HG03045 (cell line): Measurements from ENCODE around the gene ANKRD16.

Experiments
- ATAC-seq: cut with Tn5 transposase; IDR thresholded peaks from one replicate; pipeline ENCODE4 v1.9.1; 2021; ENCODE audit warnings: mild to moderate bottlenecking, moderate library complexity; ENCODE audit not compliant: unreplicated experiment

ANKRD16 gene

DNA sequence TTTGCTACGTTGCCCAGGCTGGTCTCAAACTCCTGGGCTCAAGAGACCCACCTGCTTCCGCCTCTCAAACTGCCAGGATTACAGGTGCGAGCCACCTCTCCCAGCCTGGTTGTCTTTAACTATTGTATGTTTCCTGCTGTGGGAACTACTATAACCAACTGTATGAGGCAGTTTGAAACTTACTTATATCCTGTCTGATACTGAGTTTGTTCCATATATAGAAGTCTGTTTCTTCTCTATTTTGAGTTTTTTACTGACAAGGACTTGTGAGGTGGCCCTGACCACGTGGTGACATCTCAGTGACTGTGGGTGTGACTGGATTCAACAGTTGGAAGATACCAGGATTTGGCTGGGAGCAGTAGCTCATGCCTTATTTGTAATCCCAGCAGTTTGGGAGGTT lies 14.5 kb upstream of the ANKRD16 start:
- ATAC-seq, result peak; percentile 94

GRCh38 chr10:5903563-5903962 lies 13.9 kb upstream of the ANKRD16 start:
- no peak for ATAC-seq

DNA sequence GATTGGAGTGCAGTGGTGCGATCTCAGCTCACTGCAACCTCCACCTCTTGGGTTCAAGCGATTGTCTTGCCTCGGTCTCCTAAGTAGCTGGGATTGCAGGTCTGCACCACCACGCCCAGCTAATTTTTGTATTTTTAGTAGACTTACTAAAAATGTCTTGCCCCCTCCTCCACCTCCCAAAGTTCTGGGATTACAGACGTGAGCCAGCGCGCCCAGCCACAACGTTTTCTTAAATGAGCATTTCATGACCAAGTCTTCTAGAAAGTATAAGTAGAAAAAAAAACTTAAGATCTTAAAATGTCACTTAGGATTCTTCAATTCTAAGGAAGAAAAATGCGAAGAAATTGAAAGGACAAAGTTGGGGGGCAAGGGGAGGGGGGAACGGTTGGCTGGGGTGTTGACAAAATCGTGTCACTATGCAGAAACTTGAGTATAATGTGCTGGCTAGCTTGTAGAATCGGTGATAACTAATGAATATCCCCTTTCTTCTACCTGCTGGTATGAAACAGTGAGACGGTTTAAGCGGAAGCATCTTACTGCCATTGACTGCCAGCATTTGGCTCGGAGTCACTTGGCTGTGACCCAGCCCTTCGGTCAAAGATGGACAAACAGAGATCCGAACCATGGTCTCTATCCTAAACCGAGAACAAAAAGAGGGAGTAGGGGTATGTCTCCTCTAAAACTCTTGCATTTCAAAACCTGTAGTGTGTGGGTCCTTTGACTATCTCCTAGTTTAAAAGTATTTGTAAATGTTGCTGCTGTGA lies 13.0 kb upstream of the ANKRD16 start:
- no peak for ATAC-seq

DNA sequence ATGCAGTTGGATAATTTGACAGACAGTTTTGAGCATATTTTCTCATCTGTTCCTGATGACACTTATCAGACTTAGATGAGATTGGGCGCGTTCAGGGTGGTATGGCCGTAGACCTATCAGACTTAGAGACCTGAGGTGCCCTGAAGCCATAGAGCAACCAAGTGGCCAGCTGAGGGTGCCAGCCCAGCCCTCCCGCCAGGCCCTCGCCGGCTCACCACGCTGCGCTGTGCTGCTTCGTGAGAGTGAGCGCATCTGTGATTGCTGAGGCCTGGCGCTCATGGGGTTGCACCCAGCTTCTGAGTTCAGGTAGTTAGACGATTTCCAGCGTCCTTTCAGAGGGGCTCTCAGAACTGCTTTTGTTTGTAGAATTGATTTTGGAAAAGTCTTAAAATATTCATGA lies 10.6 kb upstream of the ANKRD16 start:
- ATAC-seq, result no peak

- no peak for ATAC-seq
Measured at GRCh38 chr10:5898163-5898562, 8.5 kb upstream of the ANKRD16 start.

DNA sequence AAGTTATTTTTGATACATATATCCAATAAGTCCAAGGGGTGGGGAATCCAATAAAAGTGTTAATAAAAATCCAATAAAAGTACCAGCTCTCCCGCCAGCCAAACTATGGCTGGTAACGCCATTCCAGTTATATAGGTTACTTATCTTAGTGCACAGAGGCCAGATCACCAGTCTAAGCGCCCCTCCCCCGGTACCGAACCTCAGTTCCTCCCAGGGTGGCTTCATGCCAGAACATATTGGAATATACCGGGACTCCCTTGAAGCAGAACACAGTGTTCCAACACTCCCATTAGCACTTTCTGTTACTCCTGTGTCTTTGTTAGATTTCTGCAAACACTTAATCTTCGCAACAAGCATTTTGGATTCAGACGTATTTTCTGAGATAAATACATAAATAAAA lies 7.8 kb upstream of the ANKRD16 start:
- no peak for ATAC-seq

DNA sequence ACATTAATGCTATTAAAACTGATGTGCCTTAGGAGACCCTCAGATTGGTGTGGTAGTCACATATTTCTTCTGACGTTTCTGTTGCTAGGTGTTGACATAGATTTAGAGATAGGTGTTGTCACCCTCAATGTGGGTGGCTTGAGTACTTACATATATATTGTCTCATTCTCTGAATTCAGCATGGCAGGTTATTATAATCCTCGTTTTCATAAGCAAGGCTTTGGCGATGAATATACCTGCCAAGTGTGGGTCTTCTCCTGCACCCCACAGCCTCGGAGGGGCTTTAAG lies 7.3 kb upstream of the ANKRD16 start:
- ATAC-seq, result no peak

- no peak for ATAC-seq
Measured at GRCh38 chr10:5896208-5897052, 6.7 kb upstream of the ANKRD16 start.

GRCh38 chr10:5895804-5896203 lies 6.1 kb upstream of the ANKRD16 start:
- peak; percentile 69 for ATAC-seq

DNA sequence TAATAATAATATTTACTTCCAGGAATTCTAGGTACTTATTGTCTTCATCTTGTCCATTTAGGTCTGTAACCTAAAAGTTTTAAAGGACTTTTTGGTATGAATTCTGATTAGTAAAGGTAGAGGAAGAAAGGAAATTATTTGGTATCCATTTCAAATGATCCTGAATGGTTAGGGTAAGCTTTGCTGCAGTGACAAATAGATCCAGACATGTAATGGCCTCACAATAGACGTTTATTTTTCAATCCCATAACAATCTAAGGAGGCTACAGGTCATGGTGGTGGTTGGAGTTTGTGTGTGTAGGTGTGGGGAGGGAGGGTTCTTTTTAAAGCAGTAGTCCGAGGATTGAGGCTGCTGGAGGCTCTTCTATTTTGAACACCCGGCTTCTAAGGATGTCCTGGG lies 5.7 kb upstream of the ANKRD16 start:
- ATAC-seq, result no peak

GRCh38 chr10:5894873-5895272 lies 5.2 kb upstream of the ANKRD16 start:
- ATAC-seq, result no peak

- ATAC-seq, result no peak
Measured at GRCh38 chr10:5894403-5894802, 4.7 kb upstream of the ANKRD16 start.

- ATAC-seq, result no peak
Measured at GRCh38 chr10:5893321-5893720, 3.6 kb upstream of the ANKRD16 start.

GRCh38 chr10:5892007-5892406 lies 2.3 kb upstream of the ANKRD16 start:
- no peak for ATAC-seq

- no peak for ATAC-seq
Measured at GRCh38 chr10:5891009-5891408, 1.3 kb upstream of the ANKRD16 start.

DNA sequence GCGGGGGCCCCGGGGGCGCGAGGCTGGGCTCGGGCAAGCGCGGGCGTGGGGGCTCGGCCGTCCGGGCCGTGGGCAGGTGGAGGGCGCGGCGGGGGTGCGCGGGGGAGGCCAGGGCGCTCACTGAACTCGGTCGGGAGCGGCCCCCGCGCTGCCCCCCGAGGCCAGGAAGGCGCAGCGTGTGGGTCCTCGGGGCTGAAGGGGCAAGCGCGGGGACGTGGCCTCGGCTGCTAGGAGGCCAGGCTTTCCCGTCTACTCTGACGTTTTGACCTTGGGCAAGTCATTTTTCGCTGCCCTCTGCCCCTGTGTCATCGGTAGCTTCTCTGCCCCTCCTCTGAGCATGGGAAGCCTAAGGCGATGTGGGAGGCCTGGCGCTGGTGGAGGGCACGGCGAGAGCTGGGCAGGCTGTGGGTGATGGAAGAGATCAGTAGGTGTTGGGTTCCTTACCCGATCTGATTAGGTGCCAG lies 791 bp upstream of the ANKRD16 start:
- ATAC-seq, result peak; percentile 4

GRCh38 chr10:5888843-5889623 lies 660 bp downstream of the ANKRD16 start:
- ATAC-seq, result peak; percentile 35

GRCh38 chr10:5888351-5888750 lies 1.3 kb downstream of the ANKRD16 start:
- ATAC-seq, result no peak

DNA sequence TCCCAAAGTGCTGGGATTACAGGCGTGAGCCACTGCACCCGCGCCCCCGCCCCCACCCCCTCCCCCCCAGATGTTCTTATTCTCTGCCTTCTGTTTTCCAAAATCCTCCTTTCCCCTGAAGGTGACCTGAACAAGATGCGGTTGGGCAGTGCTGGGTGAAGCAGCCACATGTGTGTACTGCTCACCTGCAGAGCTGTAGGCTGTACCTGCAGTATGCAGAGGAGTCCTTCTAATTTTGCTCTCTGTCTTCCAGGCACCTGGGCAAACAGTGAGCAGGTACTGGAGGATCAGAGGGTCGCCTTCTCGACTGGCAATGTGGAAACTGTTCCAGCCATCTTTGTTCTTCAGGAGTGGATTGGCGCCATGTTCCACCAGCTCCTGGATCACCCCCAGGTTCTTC lies 2.1 kb downstream of the ANKRD16 start:
- ATAC-seq, result no peak

DNA sequence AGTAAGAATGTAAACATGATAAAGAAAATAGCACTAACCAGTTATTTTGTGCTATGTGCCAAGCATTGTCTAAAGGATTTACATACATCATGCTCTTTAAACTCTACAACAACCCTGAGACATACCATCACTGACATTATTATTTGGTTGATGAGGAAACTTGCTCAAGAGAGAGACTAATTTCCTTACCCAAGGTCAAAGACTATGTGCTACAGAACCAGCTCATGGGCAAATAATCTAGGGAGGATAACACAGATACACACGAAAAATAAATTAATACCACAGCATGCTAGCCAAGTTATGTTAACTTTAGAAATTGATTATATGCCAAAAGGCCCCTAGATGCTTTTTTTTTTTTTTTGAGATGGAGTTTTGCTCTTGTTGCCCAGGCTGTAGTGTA lies 2.7 kb downstream of the ANKRD16 start:
- ATAC-seq, result no peak

GRCh38 chr10:5885619-5886018 lies 4.1 kb downstream of the ANKRD16 start:
- ATAC-seq, result no peak

- no peak for ATAC-seq
Measured at GRCh38 chr10:5882961-5883360, 6.7 kb downstream of the ANKRD16 start.
